Activated CD4-positive, alpha-beta T cell treated with anti-CD3 and anti-CD28 coated beads for 24 hours (primary cell): ENCODE measurements around the gene APC2.
"Not testable (repeated sequence)": the region's sequence is repeated elsewhere in the genome, so short reads cannot be mapped to it uniquely, and the experiment has no call there.

Experiments
- DNase-seq, 2 donors: peaks; one replicate each; pipeline ENCODE4 v3.0.0-alpha.2; 2020; ENCODE audit warnings: low read depth in 2 of 2

Gene APC2

DNA sequence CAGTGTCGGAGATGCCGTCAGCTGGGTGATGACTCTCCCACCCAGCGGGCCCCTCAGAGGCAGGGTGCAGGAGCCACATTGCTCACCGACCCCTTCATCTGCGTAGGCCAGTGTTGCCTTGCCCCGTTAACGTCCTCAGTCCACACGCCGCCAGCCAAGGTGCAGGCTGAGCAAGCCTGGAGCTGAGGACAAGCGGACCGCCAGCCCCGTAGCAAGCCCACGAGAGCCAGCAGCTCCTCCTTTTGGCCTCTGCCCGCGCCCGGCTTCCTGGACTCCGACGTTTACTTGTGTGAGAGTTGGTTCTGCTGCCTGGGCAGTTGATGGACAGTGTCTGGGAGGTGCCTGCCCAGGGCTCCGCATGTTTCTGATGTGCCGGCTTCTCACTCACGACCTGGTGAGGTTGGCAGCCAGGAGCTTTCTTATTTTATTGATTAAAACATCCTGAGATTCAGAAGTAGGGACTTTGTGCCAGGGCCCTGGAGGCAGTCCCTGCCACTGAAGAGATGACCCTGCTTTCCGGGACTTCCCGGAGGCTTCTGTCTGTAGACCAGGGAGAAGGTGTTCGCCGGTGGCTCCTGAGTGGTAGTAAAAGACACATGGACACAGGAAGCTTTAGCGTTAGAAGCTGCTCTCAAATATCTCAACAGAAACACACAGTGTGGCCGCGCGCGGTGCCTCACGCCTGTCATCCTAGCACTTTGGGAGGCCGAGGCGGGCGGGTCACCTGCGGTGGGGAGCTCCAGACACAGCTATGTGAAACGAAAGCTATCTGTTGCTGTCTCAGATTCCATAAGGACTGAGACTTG, 36.7 kb upstream of the APC2 start:
- DNase-seq: no peak

- no peak for DNase-seq
Observed at GRCh38 chr19:1416014-1416841, 33.7 kb upstream of the APC2 start.

DNA sequence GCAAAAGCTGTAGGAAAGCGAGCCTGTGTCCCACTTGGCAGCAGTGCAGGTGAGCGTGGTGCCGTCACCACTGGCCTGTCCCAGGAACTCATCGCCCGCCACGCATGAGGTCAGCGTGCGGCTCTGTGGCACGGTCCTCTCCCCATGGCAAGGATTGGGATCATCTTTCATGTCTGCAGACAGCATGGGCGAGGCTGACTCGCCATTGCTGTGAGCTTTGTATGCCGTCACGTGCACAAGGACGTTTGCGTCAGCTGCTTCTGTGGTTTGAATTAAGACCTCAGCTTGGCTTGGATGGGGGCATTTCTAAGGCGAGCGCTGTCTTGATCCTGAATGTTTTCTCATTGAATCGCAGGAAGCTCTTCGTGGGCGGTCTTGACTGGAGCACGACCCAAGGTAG, 32.8 kb upstream of the APC2 start:
- DNase-seq: no peak

DNA sequence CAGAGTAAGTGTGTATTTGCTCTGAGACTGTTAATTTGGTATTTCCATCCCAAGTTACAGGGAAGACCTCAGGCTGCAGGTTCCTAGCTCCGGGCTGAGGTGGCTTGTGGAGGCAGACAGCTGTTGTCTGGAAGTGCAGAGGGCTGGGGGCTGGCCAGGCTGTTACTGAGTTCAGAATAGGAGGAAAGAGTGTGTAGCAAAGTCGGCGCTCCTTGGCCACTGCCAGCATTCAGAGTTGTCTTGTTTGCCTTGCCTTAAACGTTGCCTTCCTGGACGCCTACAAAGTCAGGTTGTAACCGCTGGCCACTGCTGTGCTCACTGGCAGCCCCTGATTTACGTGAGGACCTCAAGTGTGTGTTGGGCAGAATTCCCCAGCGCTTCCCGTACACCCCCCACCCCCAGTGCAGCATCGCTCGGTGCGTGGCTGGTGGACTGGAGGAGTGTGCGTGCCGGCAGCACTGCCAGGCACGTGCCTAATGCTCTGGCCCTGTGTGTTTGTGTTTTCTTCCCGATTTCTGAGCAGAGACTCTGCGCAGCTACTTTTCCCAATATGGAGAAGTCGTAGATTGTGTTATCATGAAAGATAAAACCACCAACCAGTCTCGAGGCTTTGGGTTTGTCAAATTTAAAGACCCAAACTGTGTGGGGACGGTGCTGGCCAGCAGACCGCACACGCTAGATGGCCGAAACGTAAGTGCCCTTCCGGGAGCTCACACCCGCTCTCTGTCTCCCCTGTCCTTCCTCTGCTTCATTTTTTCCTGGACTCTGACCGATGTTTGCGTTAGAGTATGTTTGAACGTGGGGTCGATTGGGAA, 32.0 kb upstream of the APC2 start:
- no peak for DNase-seq

GRCh38 chr19:1418496-1418775, 31.5 kb upstream of the APC2 start:
- no peak for DNase-seq

GRCh38 chr19:1418951-1419738, 30.8 kb upstream of the APC2 start:
- no peak for DNase-seq

DNA sequence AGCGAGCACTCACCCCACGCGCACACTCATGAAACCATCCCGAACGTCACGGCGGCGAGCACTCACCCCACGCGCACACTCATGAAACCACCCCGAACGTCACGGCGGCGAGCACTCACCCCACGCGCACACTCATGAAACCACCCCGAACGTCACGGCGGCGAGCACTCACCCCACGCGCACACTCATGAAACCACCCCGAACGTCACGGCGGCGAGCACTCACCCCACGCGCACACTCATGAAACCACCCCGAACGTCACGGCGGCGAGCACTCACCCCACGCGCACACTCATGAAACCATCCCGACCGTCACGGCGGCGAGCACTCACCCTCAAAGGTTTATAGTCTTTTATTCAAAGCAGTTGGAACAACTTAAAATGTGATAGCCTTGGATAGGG, 29.8 kb upstream of the APC2 start:
- not testable (repeated sequence) for DNase-seq

GRCh38 chr19:1420590-1420989, 29.3 kb upstream of the APC2 start:
- DNase-seq: no peak

DNA sequence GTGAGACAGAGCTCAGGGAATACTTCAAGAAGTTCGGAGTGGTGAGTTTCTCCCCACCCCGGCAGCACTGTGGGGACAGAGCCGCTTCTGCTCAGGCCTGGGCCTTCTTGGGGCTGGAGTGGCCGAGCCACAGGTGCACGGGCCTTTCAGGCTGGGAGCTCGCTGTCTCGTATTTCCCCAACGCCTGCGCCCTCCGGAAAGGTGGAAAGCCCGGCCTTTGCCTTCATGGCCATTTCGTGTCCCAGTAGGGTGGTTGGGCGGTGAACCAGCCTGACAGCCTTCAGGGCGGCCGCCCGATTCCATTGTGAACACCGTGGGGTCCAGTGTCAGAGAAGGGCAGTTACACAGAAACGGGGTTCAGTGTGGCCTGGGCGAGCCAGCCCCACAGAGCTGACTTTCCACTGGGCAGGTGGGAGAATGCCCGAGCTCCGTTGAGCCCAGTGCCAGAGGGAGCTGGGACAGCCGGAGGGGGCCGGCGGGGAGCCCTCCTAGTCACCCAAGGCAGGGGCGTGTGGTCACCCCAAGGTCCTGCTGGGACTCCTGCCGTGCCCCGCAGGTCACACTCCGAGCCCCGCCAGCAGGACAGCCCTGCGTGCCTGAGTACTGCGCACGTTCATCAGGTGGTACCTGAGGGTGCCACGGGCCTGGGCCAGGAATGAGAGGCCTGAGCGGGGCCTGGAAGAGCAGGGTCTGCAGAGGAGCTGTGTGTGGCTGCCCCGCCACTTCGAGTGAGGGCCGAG, 28.5 kb upstream of the APC2 start:
- no peak for DNase-seq

DNA sequence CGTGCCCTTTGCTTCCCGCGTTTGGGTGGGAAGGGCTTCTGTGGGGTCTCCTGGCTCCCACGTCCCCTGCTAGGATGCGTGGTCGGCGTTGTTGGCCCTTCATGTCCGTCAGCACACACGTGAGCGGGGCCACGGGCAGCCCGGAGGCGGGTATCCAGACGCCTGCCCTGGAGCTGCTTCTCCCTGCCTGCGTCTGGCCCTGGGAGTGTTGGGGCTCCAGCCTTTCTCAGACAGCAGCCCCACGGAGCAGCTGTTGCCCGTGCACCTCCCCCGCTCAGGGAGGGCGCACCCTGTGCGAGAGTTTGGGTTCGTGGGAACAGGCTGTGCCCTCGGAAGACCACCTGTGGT, 28.0 kb upstream of the APC2 start:
- no peak for DNase-seq

DNA sequence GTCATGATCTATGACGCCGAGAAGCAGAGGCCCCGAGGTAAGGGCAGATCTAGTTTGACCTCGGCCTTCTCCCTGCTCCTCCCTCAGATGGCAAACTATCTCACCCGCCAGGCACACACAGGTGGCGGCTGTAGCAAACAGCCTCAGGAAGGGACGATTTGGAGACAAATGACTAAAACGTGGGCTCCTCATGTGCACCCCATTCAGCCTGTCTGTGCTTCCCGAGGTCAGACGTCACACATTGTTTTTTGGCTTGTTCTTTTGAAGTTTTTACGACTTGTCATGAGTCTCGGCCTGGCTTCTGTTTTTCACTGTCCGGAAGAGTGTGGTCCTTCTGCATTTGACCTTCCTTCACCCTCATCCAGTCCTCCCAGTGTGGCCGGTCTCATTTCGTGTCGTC, 27.6 kb upstream of the APC2 start:
- no peak for DNase-seq

GRCh38 chr19:1422943-1423342, 27.0 kb upstream of the APC2 start:
- no peak for DNase-seq

DNA sequence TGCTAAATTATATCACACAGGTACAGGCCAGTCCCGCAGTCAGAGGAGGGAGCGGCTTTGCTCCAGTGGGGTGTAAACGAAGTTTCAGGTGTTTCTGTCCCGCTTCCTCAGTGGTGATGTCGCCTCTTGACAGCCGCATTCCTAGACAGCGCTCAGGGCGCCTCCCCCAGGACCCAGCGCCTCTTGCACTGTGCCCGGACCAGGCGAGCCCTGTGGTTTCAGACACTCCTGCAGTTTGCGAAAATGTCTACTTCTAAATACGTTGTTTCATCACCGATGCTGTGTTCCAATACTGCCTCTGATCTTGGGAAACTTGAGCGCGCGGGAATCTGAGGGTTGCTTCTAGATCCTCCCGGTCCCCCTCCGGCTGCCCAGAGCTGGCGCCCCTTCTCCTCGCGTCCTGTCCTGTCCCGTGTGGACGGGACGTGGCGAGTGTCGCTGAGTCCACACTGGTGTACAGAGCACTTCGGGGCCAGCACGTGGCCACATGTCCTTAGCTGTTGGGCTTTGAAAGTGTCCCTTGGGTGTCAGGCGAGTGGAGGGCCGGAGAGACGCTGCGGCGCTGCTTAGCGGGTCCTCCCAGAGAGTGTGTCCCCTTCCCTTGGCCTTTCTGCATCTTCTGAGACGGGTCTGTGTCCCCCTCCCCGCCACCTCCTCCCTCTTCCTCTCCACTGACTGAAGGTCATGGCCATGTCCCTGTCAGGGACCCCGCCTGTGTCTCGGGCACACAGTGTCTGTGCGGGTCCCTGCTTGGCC, 26.3 kb upstream of the APC2 start:
- DNase-seq: no peak

- DNase-seq: no peak
Observed at GRCh38 chr19:1424192-1424955, 25.5 kb upstream of the APC2 start.

- no peak for DNase-seq
Observed at GRCh38 chr19:1425102-1425837, 24.7 kb upstream of the APC2 start.

DNA sequence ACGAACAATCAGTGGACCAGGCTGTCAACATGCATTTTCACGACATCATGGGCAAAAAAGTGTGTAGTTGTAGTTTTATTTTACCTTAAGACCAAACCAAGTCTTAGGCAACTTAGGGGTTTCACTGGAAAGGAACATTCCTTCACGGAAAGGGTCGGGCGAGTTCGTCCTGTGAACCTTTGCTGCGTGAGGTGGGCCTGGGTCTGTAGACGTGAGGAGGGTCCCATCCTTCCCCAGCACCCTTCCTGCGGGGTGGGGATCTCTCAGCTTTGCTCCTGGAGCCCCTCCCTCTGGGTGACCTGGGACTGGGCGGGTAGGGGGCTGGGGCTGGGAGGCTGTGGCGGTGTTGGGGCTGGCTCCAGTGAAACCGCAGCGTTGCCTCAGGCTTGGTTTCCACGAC, 24.0 kb upstream of the APC2 start:
- DNase-seq: no peak

DNA sequence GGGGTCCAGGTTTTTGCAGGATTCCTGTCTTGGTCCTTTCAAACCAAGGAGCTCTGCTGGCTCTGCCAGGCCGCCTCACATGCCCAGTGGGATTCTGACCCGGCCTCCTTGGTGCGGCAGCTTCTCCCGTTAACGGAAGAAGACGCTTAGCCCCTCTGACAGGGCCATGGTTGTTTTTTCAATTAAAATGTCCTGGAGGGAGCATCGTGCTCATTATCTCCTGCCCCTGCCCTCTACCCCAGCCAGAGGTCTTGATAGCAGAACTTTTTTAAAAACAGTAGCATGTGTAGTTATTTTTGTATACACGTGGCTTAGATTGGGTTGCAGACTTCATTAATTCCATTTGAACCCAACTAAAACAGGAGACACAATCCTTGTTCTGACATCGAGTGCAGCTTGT, 23.2 kb upstream of the APC2 start:
- DNase-seq: no peak

GRCh38 chr19:1427221-1427920, 22.6 kb upstream of the APC2 start:
- DNase-seq: no peak
